WTC11 (cell line): Measurements from ENCODE around the gene ZIC1. TPM values are rescaled to one million over a fixed set of nuclear protein-coding genes. Genes with fewer than 3 reads are reported as not detected.
A peak's percentile ranks its signal among the peaks of the same experiment; 100 is the strongest.

Source experiments
- ATAC-seq: fragments of 200-7000 bp; cut with Tn5 transposase; 2 replicates; pipeline ENCODE4 v1.10.0; 2021; ENCODE audit warnings: mild to moderate bottlenecking, moderate library complexity
- CTCF ChIA-PET: fragments of 300-600 bp; sonication (Branson Sonifier 250); formaldehyde crosslinking; loops from one replicate; lab custom pipeline; 2021; ENCODE audit warnings: antibody characterized with exemption; lab: Charles Lee
- POLR2A ChIA-PET: fragments of 350-600 bp; sonication (Branson Sonifier 250); formaldehyde crosslinking; loops from one replicate; lab custom pipeline; 2021; ENCODE audit warnings: antibody characterized with exemption; lab: Charles Lee
- DNase-seq: peaks from one replicate; pipeline ENCODE4 v3.0.0; 2021; ENCODE audit warnings: low spot score
- H3K27ac Mint-ChIP-seq: 2 replicates; pipeline ENCODE4 v1.8.0; 2021; ENCODE audit warnings: mixed read lengths
- H3K27me3 Mint-ChIP-seq: 2 replicates; pipeline ENCODE4 v1.8.0; 2021; ENCODE audit warnings: low read depth, mild to moderate bottlenecking, moderate library complexity, mixed read lengths
- H3K36me3 Mint-ChIP-seq: 2 replicates; pipeline ENCODE4 v1.8.0; 2021; ENCODE audit warnings: mixed read lengths
- H3K4me1 Mint-ChIP-seq: 2 replicates; pipeline ENCODE4 v1.8.0; 2022; ENCODE audit warnings: mixed read lengths
- H3K4me3 Mint-ChIP-seq: 2 replicates; pipeline ENCODE4 v1.8.0; 2021; ENCODE audit warnings: mild to moderate bottlenecking, moderate library complexity, mixed read lengths
- H3K9me3 Mint-ChIP-seq: 2 replicates; pipeline ENCODE4 v1.8.0; 2021; ENCODE audit warnings: mixed read lengths
- AR ChIP-seq: fragments of 250-450 bp; sonication (Bioruptor Pico); IDR thresholded peaks from 2 replicates; pipeline ENCODE4 v1.9.0; 2021; ENCODE audit warnings: mild to moderate bottlenecking
- ATF6 ChIP-seq: sonication (generic); formaldehyde crosslinking; IDR thresholded peaks from 2 replicates; pipeline ENCODE4 v1.8.1; 2023; ENCODE audit warnings: mild to moderate bottlenecking, missing genetic modification reagents
- CBFB ChIP-seq: sonication (generic); formaldehyde crosslinking; IDR thresholded peaks from 2 replicates; pipeline ENCODE4 v1.8.1; 2022; ENCODE audit warnings: mild to moderate bottlenecking, low read depth, missing genetic modification reagents
- CDX4 ChIP-seq: fragments of 250-450 bp; sonication (Bioruptor Pico); IDR thresholded peaks from 2 replicates; pipeline ENCODE4 v1.9.0; 2021; ENCODE audit warnings: moderate library complexity, mild to moderate bottlenecking, inconsistent platforms, borderline replicate concordance
- E2F4 ChIP-seq: sonication (generic); formaldehyde crosslinking; IDR thresholded peaks from 2 replicates; pipeline ENCODE4 v1.8.1; 2022; ENCODE audit warnings: low read depth, mild to moderate bottlenecking, moderate library complexity, missing genetic modification reagents, borderline replicate concordance
- FOXJ3 ChIP-seq: sonication (generic); formaldehyde crosslinking; IDR thresholded peaks from 2 replicates; pipeline ENCODE4 v1.9.0; 2021; ENCODE audit warnings: missing genetic modification reagents, mild to moderate bottlenecking, borderline replicate concordance
- HMGA2 ChIP-seq: fragments of 250-450 bp; sonication (Bioruptor Pico); IDR thresholded peaks from 2 replicates; pipeline ENCODE4 v1.4.0; 2021; ENCODE audit warnings: mild to moderate bottlenecking, moderate library complexity
- IRF1 ChIP-seq: sonication (generic); formaldehyde crosslinking; IDR thresholded peaks from 2 replicates; pipeline ENCODE4 v1.8.0; 2023; ENCODE audit warnings: missing genetic modification reagents
- MAX ChIP-seq: sonication (generic); formaldehyde crosslinking; IDR thresholded peaks from 2 replicates; pipeline ENCODE4 v1.8.0; 2022; ENCODE audit warnings: mild to moderate bottlenecking, missing genetic modification reagents
- MLX ChIP-seq: sonication (generic); formaldehyde crosslinking; IDR thresholded peaks from 2 replicates; pipeline ENCODE4 v1.8.1; 2023; ENCODE audit warnings: mild to moderate bottlenecking, missing genetic modification reagents, moderate library complexity
- MYBL2 ChIP-seq: sonication (generic); formaldehyde crosslinking; IDR thresholded peaks from 2 replicates; pipeline ENCODE4 v1.8.1; 2023; ENCODE audit warnings: mild to moderate bottlenecking, moderate library complexity, missing genetic modification reagents
- PREB ChIP-seq: sonication (generic); formaldehyde crosslinking; IDR thresholded peaks from 2 replicates; pipeline ENCODE4 v1.8.1; 2022; ENCODE audit warnings: mild to moderate bottlenecking, missing genetic modification reagents, moderate library complexity, borderline replicate concordance
- PRRX2 ChIP-seq: fragments of 250-450 bp; sonication (Bioruptor Pico); IDR thresholded peaks from 2 replicates; pipeline ENCODE4 v1.8.0; 2021; ENCODE audit warnings: mild to moderate bottlenecking
- SOX15 ChIP-seq: fragments of 250-450 bp; sonication (Bioruptor Pico); IDR thresholded peaks from 2 replicates; pipeline ENCODE4 v1.9.0; 2021; ENCODE audit warnings: mild to moderate bottlenecking
- TEAD4 ChIP-seq: sonication (generic); formaldehyde crosslinking; IDR thresholded peaks from 2 replicates; pipeline ENCODE4 v1.8.0; 2022; ENCODE audit warnings: mild to moderate bottlenecking, missing genetic modification reagents
- ZMAT4 ChIP-seq: fragments of 250-450 bp; sonication (Bioruptor Pico); IDR thresholded peaks from 2 replicates; pipeline ENCODE4 v1.9.0; 2021; ENCODE audit warnings: mild to moderate bottlenecking
- ZNF138 ChIP-seq: sonication (generic); formaldehyde crosslinking; conservative IDR thresholded peaks from 2 replicates; pipeline ENCODE4 v1.8.1; 2022; ENCODE audit warnings: mild to moderate bottlenecking, moderate library complexity, missing genetic modification reagents
- ZNF263 ChIP-seq: sonication (generic); formaldehyde crosslinking; IDR thresholded peaks from 2 replicates; pipeline ENCODE4 v1.8.1; 2022; ENCODE audit warnings: low read depth, mild to moderate bottlenecking, moderate library complexity, missing genetic modification reagents
- ZNF396 ChIP-seq: fragments of 250-450 bp; sonication (Bioruptor Pico); IDR thresholded peaks from 2 replicates; pipeline ENCODE4 v1.8.0; 2021; ENCODE audit warnings: mild to moderate bottlenecking, moderate library complexity, borderline replicate concordance
- ZNF425 ChIP-seq: fragments of 250-450 bp; sonication (Bioruptor Pico); conservative IDR thresholded peaks from 2 replicates; pipeline ENCODE4 v1.9.0; 2021; ENCODE audit warnings: mild to moderate bottlenecking
- total RNA-seq: library from RNA; stranded (reverse); gene quantifications from 3 replicates; pipeline ENCODE4 v1.2.3, GENCODE V29; 2021

ZIC1 gene
- total RNA-seq, 1 experiment from 2014 or later, result 59.7 TPM

GRCh38 chr3:147431751-147432150 is 22.6 kb downstream of the ZIC1 start:
- Mint-ChIP-seq H3K9me3 (no peaks in the 10 kb centered on the region), H3K36me3 (no peaks in the 10 kb centered on the region), H3K4me1 (peaks cover 5% of the 10 kb centered on the region), H3K4me3 (no peak overlapping the region), H3K27me3 (peaks cover 2% of the 10 kb centered on the region; the same call in 1 of the 2 replicates), H3K27ac (no peak overlapping the region)
- ChIA-PET CTCF (no interaction called here), POLR2A (interaction anchor here (0.8 kb wide), 1 partner anchor 54 kb away, joined by 3 read pairs; no protein-coding TSS in a partner anchor)
- no peak for TF ChIP-seq PRRX2
- TF ChIP-seq ZNF396 (CRISPR knock-in tag), result no peak
- no peak for TF ChIP-seq ZNF138
- TF ChIP-seq CBFB (CRISPR knock-in tag), result no peak
- no peak for TF ChIP-seq CDX4 (CRISPR knock-in tag)
- no peak for TF ChIP-seq ZNF263 (CRISPR knock-in tag)
- no peak for TF ChIP-seq AR
- TF ChIP-seq MAX (CRISPR knock-in tag), result no peak
- TF ChIP-seq SOX15, result no peak
- TF ChIP-seq MLX, result no peak
- TF ChIP-seq ATF6, result no peak
- no peak for TF ChIP-seq TEAD4 (CRISPR knock-in tag)
- no peak for TF ChIP-seq PREB (CRISPR knock-in tag)
- no peak for TF ChIP-seq FOXJ3
- no peak for ATAC-seq
- no peak for DNase-seq

- H3K4me1 Mint-ChIP-seq, result peaks cover 20% of the 10 kb centered on the region
- TF ChIP-seq MYBL2 (CRISPR knock-in tag), result no peak
- TF ChIP-seq HMGA2 (CRISPR knock-in tag), result peak; percentile 92
- TF ChIP-seq, all 79 proteins: peak for 1
- DNase-seq (no peak), ATAC-seq (no peak)
- no peaks in the 10 kb centered on the region for H3K36me3 Mint-ChIP-seq
- ChIA-PET CTCF (no interaction called here), POLR2A (no interaction called here)
- H3K4me3 Mint-ChIP-seq, result no peak overlapping the region
- H3K9me3 Mint-ChIP-seq, result peaks cover 4% of the 10 kb centered on the region; the same call in 1 of the 2 replicates
- H3K27ac Mint-ChIP-seq, result no peak overlapping the region
- no peaks in the 10 kb centered on the region for H3K27me3 Mint-ChIP-seq
These were observed 38.1 kb downstream of the ZIC1 start for GRCh38 chr3:147447224-147447623.

GRCh38 chr3:147449669-147450068 is 40.5 kb downstream of the ZIC1 start:
- DNase-seq, result no peak
- H3K9me3 Mint-ChIP-seq, result peaks cover 4% of the 10 kb centered on the region; the same call in 1 of the 2 replicates
- H3K27ac Mint-ChIP-seq, result no peak overlapping the region
- POLR2A ChIA-PET, result no interaction called here
- H3K4me1 Mint-ChIP-seq, result peaks cover 20% of the 10 kb centered on the region
- CTCF ChIA-PET, result no interaction called here
- no peaks in the 10 kb centered on the region for H3K27me3 Mint-ChIP-seq
- H3K4me3 Mint-ChIP-seq, result no peak overlapping the region; the same call in 1 of the 2 replicates
- ATAC-seq, result peak; percentile 48; the same call in 1 of the 2 replicates
- H3K36me3 Mint-ChIP-seq, result no peaks in the 10 kb centered on the region
- no peak for TF ChIP-seq ZNF425 (CRISPR knock-in tag)
- TF ChIP-seq E2F4 (CRISPR knock-in tag), result no peak
- TF ChIP-seq IRF1 (CRISPR knock-in tag), result no peak
- TF ChIP-seq ZMAT4 (CRISPR knock-in tag), result no peak
